Measurements from ENCODE around the gene NSUN2. TPM values are rescaled to one million over a fixed set of nuclear protein-coding genes. Genes with fewer than 3 reads are reported as not detected.
"Not testable (repeated sequence)": the region's sequence is repeated elsewhere in the genome, so short reads cannot be mapped to it uniquely, and the experiment has no call there.

NSUN2 gene
- total RNA-seq, 6 experiments from 2014 or later, result 24.6 to 42.5 (median 29.1) TPM

GRCh38 chr5:6655432-6655831 is 22.6 kb upstream of the NSUN2 start:
- H3K4me3 ChIP-seq, result no peak overlapping the region
- H3K36me3 ChIP-seq, result peaks cover 0 to 56% (median 19%) of the 10 kb centered on the region in 4 donors
- TF ChIP-seq POLR2A (IDR thresholded peaks at IDR 0.05) (no peak), CTCF (IDR thresholded peaks at IDR 0.05) (no peak)
- DNase-seq (no peak), ATAC-seq (no peak)
- H3K27ac ChIP-seq, result no peak overlapping the region
- no peaks in the 10 kb centered on the region for H3K9me3 ChIP-seq
- peaks cover 0 to 8% (median 4%) of the 10 kb centered on the region in 4 donors for H3K4me1 ChIP-seq
- no peaks in the 10 kb centered on the region for H3K27me3 ChIP-seq
- intact Hi-C loops (cut with DNase I), result no loop called here
- 95% methylated on average over 7 of the region's 8 CpGs for WGBS (ENCODE audit: insufficient coverage, low coverage, low lambda C conversion rate, missing lambda C conversion rate)

- Histone ChIP-seq H3K27me3 (no peaks in the 10 kb centered on the region), H3K27ac (no peak overlapping the region), H3K36me3 (peaks cover 0 to 42% (median 18%) of the 10 kb centered on the region in 4 donors), H3K4me1 (no peaks in the 10 kb centered on the region), H3K4me3 (no peak overlapping the region), H3K9me3 (no peaks in the 10 kb centered on the region)
- no peak for ATAC-seq
- TF ChIP-seq POLR2A (IDR thresholded peaks at IDR 0.05), result no peak
- no peak for TF ChIP-seq CTCF (IDR thresholded peaks at IDR 0.05)
- intact Hi-C loops (cut with DNase I), result no loop called here
- WGBS (ENCODE audit: insufficient coverage, low coverage, low lambda C conversion rate, missing lambda C conversion rate), result 100% methylated on average over 2 of the region's 6 CpGs
- no peak for DNase-seq
Measured at GRCh38 chr5:6652025-6652424, 19.2 kb upstream of the NSUN2 start.

GRCh38 chr5:6649681-6650080 is 16.8 kb upstream of the NSUN2 start:
- no peak for DNase-seq
- intact Hi-C loops (cut with DNase I), result no loop called here
- no peak for ATAC-seq
- no peaks in the 10 kb centered on the region for H3K4me1 ChIP-seq
- peaks cover 0 to 33% (median 13%) of the 10 kb centered on the region in 4 donors for H3K36me3 ChIP-seq
- WGBS (ENCODE audit: insufficient coverage, low coverage, low lambda C conversion rate, missing lambda C conversion rate), result 75% methylated on average over 1 of the region's 9 CpGs
- no peak overlapping the region for H3K4me3 ChIP-seq
- no peaks in the 10 kb centered on the region for H3K27me3 ChIP-seq
- H3K9me3 ChIP-seq, result no peaks in the 10 kb centered on the region
- TF ChIP-seq POLR2A (IDR thresholded peaks at IDR 0.05), result no peak
- no peak for TF ChIP-seq CTCF (IDR thresholded peaks at IDR 0.05)
- no peak overlapping the region for H3K27ac ChIP-seq

- Histone ChIP-seq H3K27me3 (no peaks in the 10 kb centered on the region), H3K4me1 (no peaks in the 10 kb centered on the region), H3K4me3 (no peak overlapping the region), H3K9me3 (no peaks in the 10 kb centered on the region), H3K36me3 (peaks cover 0 to 31% (median 14%) of the 10 kb centered on the region in 4 donors), H3K27ac (no peak overlapping the region)
- DNase-seq (no peak), ATAC-seq (no peak)
- TF ChIP-seq CTCF (IDR thresholded peaks at IDR 0.05) (no peak), POLR2A (IDR thresholded peaks at IDR 0.05) (no peak)
- intact Hi-C loops (cut with DNase I), result no loop called here
- WGBS (ENCODE audit: insufficient coverage, low coverage, low lambda C conversion rate, missing lambda C conversion rate), result 78% methylated on average over 8 of the region's 10 CpGs
Measured at GRCh38 chr5:6649186-6649585, 16.3 kb upstream of the NSUN2 start.

GRCh38 chr5:6645571-6646362 is 12.9 kb upstream of the NSUN2 start:
- WGBS (ENCODE audit: insufficient coverage, low coverage, low lambda C conversion rate, missing lambda C conversion rate), result 86% methylated on average over 11 of the region's 11 CpGs
- H3K27me3 ChIP-seq; ATAC-seq; H3K4me1 ChIP-seq; H3K27ac ChIP-seq; H3K9me3 ChIP-seq; H3K4me3 ChIP-seq; DNase-seq; intact Hi-C loops (cut with DNase I): not testable (repeated sequence)
- H3K36me3 ChIP-seq, result peaks cover 0 to 16% (median 7%) of the 10 kb centered on the region in 4 donors
